ENCODE data around the gene SPON1.
"Not testable (repeated sequence)": the region's sequence is repeated elsewhere in the genome, so short reads cannot be mapped to it uniquely, and the experiment has no call there.

The SPON1 gene

GRCh38 chr11:14075118-14076078, 112.9 kb downstream of the SPON1 start:
- in situ Hi-C loops (cut with MboI; ENCODE audit: low sequenced_read_pairs), result no loop called here

- in situ Hi-C loops (cut with MboI; ENCODE audit: low sequenced_read_pairs), result no loop called here
Observed at GRCh38 chr11:14079011-14079410, 116.5 kb downstream of the SPON1 start.

- in situ Hi-C loops (cut with MboI; ENCODE audit: low sequenced_read_pairs), result no loop called here
Observed at GRCh38 chr11:14079797-14080196, 117.3 kb downstream of the SPON1 start.

GRCh38 chr11:14081581-14082231, 119.2 kb downstream of the SPON1 start:
- in situ Hi-C loops (cut with MboI; ENCODE audit: low sequenced_read_pairs), result no loop called here

GRCh38 chr11:14082338-14082737, 119.8 kb downstream of the SPON1 start:
- in situ Hi-C loops (cut with MboI; ENCODE audit: low sequenced_read_pairs), result no loop called here

GRCh38 chr11:14088861-14089260, 126.3 kb downstream of the SPON1 start:
- in situ Hi-C loops (cut with MboI; ENCODE audit: low sequenced_read_pairs), result not testable (repeated sequence)

GRCh38 chr11:14089690-14090462, 127.4 kb downstream of the SPON1 start:
- in situ Hi-C loops (cut with MboI; ENCODE audit: low sequenced_read_pairs), result no loop called here

- in situ Hi-C loops (cut with MboI; ENCODE audit: low sequenced_read_pairs), result not testable (repeated sequence)
Observed at GRCh38 chr11:14090631-14091030, 128.1 kb downstream of the SPON1 start.

GRCh38 chr11:14093065-14093464, 130.5 kb downstream of the SPON1 start:
- in situ Hi-C loops (cut with MboI; ENCODE audit: low sequenced_read_pairs), result no loop called here

GRCh38 chr11:14094481-14095037, 132.0 kb downstream of the SPON1 start:
- in situ Hi-C loops (cut with MboI; ENCODE audit: low sequenced_read_pairs), result no loop called here

GRCh38 chr11:14095882-14096281, 133.4 kb downstream of the SPON1 start:
- in situ Hi-C loops (cut with MboI; ENCODE audit: low sequenced_read_pairs), result no loop called here

- in situ Hi-C loops (cut with MboI; ENCODE audit: low sequenced_read_pairs), result no loop called here
Observed at GRCh38 chr11:14096606-14097005, 134.1 kb downstream of the SPON1 start.

GRCh38 chr11:14101388-14101787, 138.9 kb downstream of the SPON1 start:
- in situ Hi-C loops (cut with MboI; ENCODE audit: low sequenced_read_pairs), result no loop called here

GRCh38 chr11:14102766-14103165, 140.2 kb downstream of the SPON1 start:
- in situ Hi-C loops (cut with MboI; ENCODE audit: low sequenced_read_pairs), result no loop called here

- in situ Hi-C loops (cut with MboI; ENCODE audit: low sequenced_read_pairs), result no loop called here
Observed at GRCh38 chr11:14105446-14105845, 142.9 kb downstream of the SPON1 start.

GRCh38 chr11:14106303-14107049, 144.0 kb downstream of the SPON1 start:
- in situ Hi-C loops (cut with MboI; ENCODE audit: low sequenced_read_pairs), result no loop called here

GRCh38 chr11:14107050-14107430, 144.5 kb downstream of the SPON1 start:
- in situ Hi-C loops (cut with MboI; ENCODE audit: low sequenced_read_pairs), result no loop called here

- in situ Hi-C loops (cut with MboI; ENCODE audit: low sequenced_read_pairs), result no loop called here
Observed at GRCh38 chr11:14109742-14110141, 147.2 kb downstream of the SPON1 start.

GRCh38 chr11:14110629-14111028, 148.1 kb downstream of the SPON1 start:
- in situ Hi-C loops (cut with MboI; ENCODE audit: low sequenced_read_pairs), result no loop called here

GRCh38 chr11:14111496-14111895, 149.0 kb downstream of the SPON1 start:
- in situ Hi-C loops (cut with MboI; ENCODE audit: low sequenced_read_pairs), result no loop called here
